MM.1S (cell line): ENCODE measurements around the gene PGA4.
A peak's percentile ranks its signal among the peaks of the same experiment; 100 is the strongest.
"Not testable (repeated sequence)": the region's sequence is repeated elsewhere in the genome, so short reads cannot be mapped to it uniquely, and the experiment has no call there.

Experiments
- DNase-seq: peaks from one replicate; pipeline ENCODE4 v3.0.0-alpha.2; 2015
- H2AFZ ChIP-seq: fragments of 300-600 bp; sonication (generic); 2 replicates; pipeline ENCODE4 v1.6.0; 2016; ENCODE audit warnings: antibody characterized with exemption, low read length
- H3F3A ChIP-seq: fragments of 300-600 bp; sonication (generic); 2 replicates; pipeline ENCODE4 v1.6.1; 2016; ENCODE audit warnings: mild to moderate bottlenecking, antibody characterized with exemption, low read length, moderate library complexity, mixed read lengths; ENCODE audit not compliant: insufficient read depth
- H3K27ac ChIP-seq: fragments of 300-600 bp; sonication (generic); 2 replicates; pipeline ENCODE4 v1.5.1; 2016; ENCODE audit warnings: mild to moderate bottlenecking, low read length
- H3K27me3 ChIP-seq: fragments of 300-600 bp; sonication (generic); replicated peaks from 2 replicates; pipeline ENCODE4 v1.6.0; 2016; ENCODE audit warnings: low read length; ENCODE audit not compliant: insufficient read depth
- H3K36me3 ChIP-seq: fragments of 300-600 bp; sonication (generic); replicated peaks from 2 replicates; pipeline ENCODE4 v1.6.1; 2016; ENCODE audit warnings: mild to moderate bottlenecking, low read length, mixed read lengths; ENCODE audit not compliant: insufficient read depth
- H3K4me1 ChIP-seq: fragments of 300-600 bp; sonication (generic); 2 replicates; pipeline ENCODE4 v1.6.1; 2016; ENCODE audit warnings: low read length, mixed read lengths
- H3K4me2 ChIP-seq: fragments of 300-600 bp; sonication (generic); 2 replicates; pipeline ENCODE4 v1.6.0; 2016; ENCODE audit warnings: low read depth, low read length
- H3K4me3 ChIP-seq: fragments of 300-600 bp; sonication (generic); 2 replicates; pipeline ENCODE4 v1.5.1; 2016; ENCODE audit warnings: low read length, mixed read lengths
- H3K79me2 ChIP-seq: fragments of 300-600 bp; sonication (generic); 2 replicates; pipeline ENCODE4 v1.6.1; 2016; ENCODE audit warnings: mixed run types, low read length, mixed read lengths
- H3K9ac ChIP-seq: fragments of 300-600 bp; sonication (generic); 2 replicates; pipeline ENCODE4 v1.6.1; 2016; ENCODE audit warnings: low read length, mixed read lengths
- H3K9me2 ChIP-seq: fragments of 300-600 bp; sonication (generic); replicated peaks from 2 replicates; pipeline ENCODE4 v1.6.1; 2016; ENCODE audit warnings: mild to moderate bottlenecking, low read length, mixed read lengths; ENCODE audit not compliant: insufficient read depth
- H3K9me3 ChIP-seq: fragments of 300-600 bp; sonication (generic); replicated peaks from 2 replicates; pipeline ENCODE4 v1.6.1; 2016; ENCODE audit warnings: mild to moderate bottlenecking, low read length, mixed read lengths; ENCODE audit not compliant: insufficient read depth
- H4K20me1 ChIP-seq: fragments of 300-600 bp; sonication (generic); 2 replicates; pipeline ENCODE4 v1.6.1; 2016; ENCODE audit warnings: mild to moderate bottlenecking, low read length, moderate library complexity, mixed read lengths; ENCODE audit not compliant: insufficient read depth
- EZH2 ChIP-seq: fragments of 300-600 bp; sonication (generic); optimal IDR thresholded peaks from 2 replicates; pipeline ENCODE3; 2017; ENCODE audit warnings: low read depth, mild to moderate bottlenecking, antibody characterized with exemption, low read length, mixed read lengths
- EZH2phosphoT487 ChIP-seq: fragments of 300-600 bp; sonication (generic); IDR thresholded peaks from 2 replicates; pipeline ENCODE4 v1.6.1; 2018; ENCODE audit warnings: antibody characterized with exemption, low read length
- TF ChIP-seq, protein P1 (sequence below): fragments of 300-600 bp; sonication (generic); IDR thresholded peaks from 2 replicates; pipeline ENCODE4 v1.5.1; 2016; ENCODE audit warnings: antibody characterized with exemption, low read length, mixed read lengths

Gene PGA4

DNA sequence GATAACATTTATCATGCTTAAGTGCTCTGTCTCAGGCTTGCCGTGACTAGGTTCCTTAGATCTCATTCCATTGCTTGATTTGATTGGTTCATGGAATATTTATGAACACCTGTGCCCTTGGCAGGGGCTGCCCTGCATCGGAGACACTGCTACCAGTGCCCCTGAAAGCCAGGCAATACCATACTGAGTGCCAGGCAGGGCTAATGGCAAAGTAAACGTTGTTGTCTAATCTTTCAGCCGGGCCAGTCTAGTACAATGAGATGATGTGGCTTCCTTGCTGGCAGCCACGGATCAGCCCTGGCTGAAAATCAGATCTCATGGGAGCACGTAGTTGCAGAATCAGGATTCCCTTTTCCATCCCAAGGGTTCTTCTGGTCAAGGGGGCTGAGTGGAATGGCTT is 23.8 kb upstream of the PGA4 start:
- Histone ChIP-seq H3K27me3 (no peaks in the 10 kb centered on the region), H3K9me3 (no peaks in the 10 kb centered on the region), H3K4me1 (0 out of 2 replicates have a peak, but pooled peaks cover 3% of the 10 kb centered on the region), H4K20me1 (no peaks in the 10 kb centered on the region), H3K27ac (no peak overlapping the region), H3K9me2 (no peaks in the 10 kb centered on the region), H3K4me2 (no peak overlapping the region), H3K36me3 (no peaks in the 10 kb centered on the region), H3K9ac (no peak overlapping the region), H2AFZ (no peak overlapping the region), H3F3A (no peaks in the 10 kb centered on the region), H3K4me3 (no peak overlapping the region), H3K79me2 (no peaks in the 10 kb centered on the region)
- DNase-seq, result no peak
- no peak for TF ChIP-seq EZH2
- TF ChIP-seq EZH2phosphoT487, result no peak
- TF ChIP-seq, protein P1, sequence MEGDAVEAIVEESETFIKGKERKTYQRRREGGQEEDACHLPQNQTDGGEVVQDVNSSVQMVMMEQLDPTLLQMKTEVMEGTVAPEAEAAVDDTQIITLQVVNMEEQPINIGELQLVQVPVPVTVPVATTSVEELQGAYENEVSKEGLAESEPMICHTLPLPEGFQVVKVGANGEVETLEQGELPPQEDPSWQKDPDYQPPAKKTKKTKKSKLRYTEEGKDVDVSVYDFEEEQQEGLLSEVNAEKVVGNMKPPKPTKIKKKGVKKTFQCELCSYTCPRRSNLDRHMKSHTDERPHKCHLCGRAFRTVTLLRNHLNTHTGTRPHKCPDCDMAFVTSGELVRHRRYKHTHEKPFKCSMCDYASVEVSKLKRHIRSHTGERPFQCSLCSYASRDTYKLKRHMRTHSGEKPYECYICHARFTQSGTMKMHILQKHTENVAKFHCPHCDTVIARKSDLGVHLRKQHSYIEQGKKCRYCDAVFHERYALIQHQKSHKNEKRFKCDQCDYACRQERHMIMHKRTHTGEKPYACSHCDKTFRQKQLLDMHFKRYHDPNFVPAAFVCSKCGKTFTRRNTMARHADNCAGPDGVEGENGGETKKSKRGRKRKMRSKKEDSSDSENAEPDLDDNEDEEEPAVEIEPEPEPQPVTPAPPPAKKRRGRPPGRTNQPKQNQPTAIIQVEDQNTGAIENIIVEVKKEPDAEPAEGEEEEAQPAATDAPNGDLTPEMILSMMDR, result no peak

- no peak overlapping the region for H3K4me2 ChIP-seq
- H3K9ac ChIP-seq, result no peak overlapping the region
- H3K27me3 ChIP-seq, result no peaks in the 10 kb centered on the region
- no peaks in the 10 kb centered on the region for H3K9me3 ChIP-seq
- H2AFZ ChIP-seq, result no peak overlapping the region
- H3K9me2 ChIP-seq, result no peaks in the 10 kb centered on the region
- no peaks in the 10 kb centered on the region for H3K79me2 ChIP-seq
- no peak for DNase-seq
- no peaks in the 10 kb centered on the region for H3K36me3 ChIP-seq
- 0 out of 2 replicates have a peak, but pooled peaks cover 3% of the 10 kb centered on the region for H3K4me1 ChIP-seq
- no peak overlapping the region for H3K4me3 ChIP-seq
- no peaks in the 10 kb centered on the region for H3F3A ChIP-seq
- TF ChIP-seq EZH2 (no peak), EZH2phosphoT487 (no peak)
- TF ChIP-seq, protein P1, result no peak
- H4K20me1 ChIP-seq, result no peaks in the 10 kb centered on the region
- no peak overlapping the region for H3K27ac ChIP-seq
Observed at GRCh38 chr11:61198948-61199523, 23.1 kb upstream of the PGA4 start.

GRCh38 chr11:61201476-61201875 is 20.7 kb upstream of the PGA4 start:
- Histone ChIP-seq H3K4me2 (no peak overlapping the region), H3K79me2 (no peaks in the 10 kb centered on the region), H3K27me3 (no peaks in the 10 kb centered on the region)

DNA sequence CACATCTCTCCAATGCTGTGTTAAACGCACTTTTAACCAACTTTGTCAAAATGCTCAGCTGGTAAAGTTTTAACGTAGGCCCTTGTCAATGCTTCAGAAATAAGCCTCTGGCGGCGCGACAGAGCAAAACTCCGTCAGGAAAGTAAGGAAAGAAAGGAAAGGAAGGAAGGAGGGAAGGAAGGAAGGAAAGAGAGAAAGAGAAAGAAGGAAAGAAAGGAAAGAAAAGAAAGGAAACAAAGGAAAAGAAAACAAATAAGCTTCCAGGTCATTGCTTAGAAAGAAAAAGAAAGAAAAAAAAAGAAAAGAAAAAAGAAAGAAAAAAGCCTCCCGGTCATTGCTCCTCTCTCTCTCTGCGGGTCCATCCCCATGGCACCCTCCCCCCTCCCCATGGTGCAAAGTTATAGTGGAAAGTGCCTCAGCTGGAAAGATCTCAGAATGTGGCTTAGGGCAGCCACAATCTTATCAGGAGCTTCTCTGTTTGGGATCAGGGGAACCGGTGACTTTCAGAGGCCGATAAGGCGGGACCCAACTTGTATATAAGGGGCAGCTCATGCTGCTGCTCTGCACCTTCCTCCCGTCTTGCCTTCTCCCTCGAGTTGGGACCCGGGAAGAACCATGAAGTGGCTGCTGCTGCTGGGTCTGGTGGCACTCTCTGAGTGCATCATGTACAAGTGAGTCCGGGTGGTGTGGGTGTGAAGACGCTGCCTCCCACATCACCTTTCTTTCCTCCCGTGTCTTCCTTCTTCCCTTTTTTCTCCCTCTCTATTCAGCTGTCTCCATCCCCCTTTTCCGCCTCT is 19.0 kb upstream of the PGA4 start, which contains the start of gene PGA3:
Gene PGA3, plus strand, starts transcription at position 566 of the 797 bp plus-strand sequence. Its CDS starts 50 bp downstream, at position 616.
- not testable (repeated sequence) for H4K20me1 ChIP-seq, DNase-seq

More at GRCh38 chr11:61201476-61201875, 20.7 kb upstream of the PGA4 start:
- 0 out of 2 replicates have a peak overlapping the region, but pooled peaks have one; percentile 42 for H2AFZ ChIP-seq
- no peaks in the 10 kb centered on the region for H3K9me3 ChIP-seq
- peak overlapping the region; percentile 18; the same call in 1 of the 2 replicates for H3K27ac ChIP-seq
- H4K20me1 ChIP-seq, result no peaks in the 10 kb centered on the region
- no peak overlapping the region; the same call in 1 of the 2 replicates for H3K4me3 ChIP-seq
- H3K36me3 ChIP-seq, result no peaks in the 10 kb centered on the region
- H3K4me1 ChIP-seq, result 0 out of 2 replicates have a peak, but pooled peaks cover 3% of the 10 kb centered on the region
- TF ChIP-seq, protein P1, result no peak
- no peak for TF ChIP-seq EZH2
- no peak for TF ChIP-seq EZH2phosphoT487
- no peaks in the 10 kb centered on the region for H3F3A ChIP-seq
- peak; percentile 62 for DNase-seq
- no peak overlapping the region for H3K9ac ChIP-seq
- no peaks in the 10 kb centered on the region for H3K9me2 ChIP-seq

GRCh38 chr11:61203873-61204272 is 18.3 kb upstream of the PGA4 start:
- not testable (repeated sequence) for H3K4me3 ChIP-seq, H3K4me1 ChIP-seq, H3K9me3 ChIP-seq, H3K9me2 ChIP-seq, H3K79me2 ChIP-seq, H3F3A ChIP-seq, DNase-seq, H3K36me3 ChIP-seq, H3K27ac ChIP-seq, H3K27me3 ChIP-seq, H2AFZ ChIP-seq, H3K9ac ChIP-seq, H3K4me2 ChIP-seq, H4K20me1 ChIP-seq

More for the DNA sequence above, 19.0 kb upstream of the PGA4 start, which contains the start of gene PGA3:
- not testable (repeated sequence) for H3K4me2 ChIP-seq, H3K4me1 ChIP-seq, H3K9me2 ChIP-seq, H3F3A ChIP-seq, H3K79me2 ChIP-seq, H3K36me3 ChIP-seq, H2AFZ ChIP-seq, H3K9ac ChIP-seq, H3K9me3 ChIP-seq, H3K27me3 ChIP-seq, H3K27ac ChIP-seq, H3K4me3 ChIP-seq
